Epithelial cell of proximal tubule (primary cell): ENCODE measurements around the gene ACTN4. TPM values are rescaled to one million over a fixed set of nuclear protein-coding genes. Genes with fewer than 3 reads are reported as not detected.

Experiments used
- DNase-seq: peaks from one replicate; pipeline ENCODE4 v3.0.0-alpha.2; 2011; ENCODE audit warnings: low read depth
- H3K4me3 ChIP-seq: 2 replicates; pipeline ENCODE4 v1.5.1; 2011; ENCODE audit warnings: low read depth, mild to moderate bottlenecking, low read length
- CTCF ChIP-seq: conservative IDR thresholded peaks from 2 replicates; pipeline ENCODE4 v1.5.1; 2012; ENCODE audit warnings: low read depth, mild to moderate bottlenecking, low read length
- total RNA-seq: library from RNA; depleted of rRNA; stranded (reverse); fragments of >200 nt; gene quantifications from 2 replicates; pipeline ENCODE4 v1.2.3, GENCODE V29; 2015

The ACTN4 gene
- total RNA-seq, 1 donor from 2014 or later = 629 TPM

GRCh38 chr19:38740932-38741331 is 93.5 kb downstream of the ACTN4 start:
- H3K4me3 ChIP-seq = no peak overlapping the region
- no peak for DNase-seq
- TF ChIP-seq CTCF = no peak

- no peak overlapping the region for H3K4me3 ChIP-seq
- TF ChIP-seq CTCF = no peak
- DNase-seq = no peak
These were observed 94.2 kb downstream of the ACTN4 start for GRCh38 chr19:38741670-38742069.

- no peak overlapping the region for H3K4me3 ChIP-seq
- DNase-seq = no peak
- no peak for TF ChIP-seq CTCF
These were observed 94.8 kb downstream of the ACTN4 start for GRCh38 chr19:38742296-38742695.

- TF ChIP-seq CTCF = no peak
- H3K4me3 ChIP-seq = no peak overlapping the region
- no peak for DNase-seq
These were observed 95.5 kb downstream of the ACTN4 start for GRCh38 chr19:38742906-38743305.

GRCh38 chr19:38743394-38744297 is 96.2 kb downstream of the ACTN4 start:
- no peak overlapping the region for H3K4me3 ChIP-seq
- no peak for DNase-seq
- TF ChIP-seq CTCF = no peak

- H3K4me3 ChIP-seq = no peak within 1 kb of the TSS
- TF ChIP-seq CTCF = no peak
- DNase-seq = no peak
These were observed 96.8 kb downstream of the ACTN4 start, which contains the start of gene CAPN12 for GRCh38 chr19:38744298-38744681. Gene CAPN12, minus strand, starts transcription at chr19:38744474. Its CDS starts 309 bp downstream, at chr19:38744165.

GRCh38 chr19:38744874-38745273 is 97.4 kb downstream of the ACTN4 start:
- DNase-seq = no peak
- H3K4me3 ChIP-seq = no peak overlapping the region
- TF ChIP-seq CTCF = no peak
